ENCODE measurements around the gene PRKCB.

PRKCB gene

GRCh38 chr16:23896832-23897821, 61.3 kb downstream of the PRKCB start:
- Histone ChIP-seq H3K27me3 (ENCODE audit: insufficient read depth, low read depth) (no peaks in the 10 kb centered on the region), H3K36me3 (ENCODE audit: insufficient read depth) (no peaks in the 10 kb centered on the region), H2AFZ (ENCODE audit: low read depth) (no peak overlapping the region), H3K79me2 (ENCODE audit: insufficient read depth, low read depth) (no peaks in the 10 kb centered on the region), H3K9ac (no peak overlapping the region), H3K4me1 (ENCODE audit: low read depth, poor library complexity, severe bottlenecking) (no peaks in the 10 kb centered on the region), H3K27ac (no peak overlapping the region), H4K20me1 (ENCODE audit: insufficient read depth) (no peaks in the 10 kb centered on the region), H3K4me2 (no peak overlapping the region), H3K4me3 (IDR thresholded peaks at IDR 0.05; ENCODE audit: insufficient read depth, low read depth, low read length) (no peak overlapping the region)
- no peak for TF ChIP-seq CTCF (conservative IDR thresholded peaks at IDR 0.05; ENCODE audit: low read depth, low read length)

- H3K36me3 ChIP-seq (ENCODE audit: insufficient read depth) = no peaks in the 10 kb centered on the region
- no peak overlapping the region for H2AFZ ChIP-seq (ENCODE audit: low read depth)
- no peak overlapping the region for H3K4me3 ChIP-seq (IDR thresholded peaks at IDR 0.05; ENCODE audit: insufficient read depth, low read depth, low read length)
- no peak overlapping the region for H3K4me2 ChIP-seq
- no peaks in the 10 kb centered on the region for H3K4me1 ChIP-seq (ENCODE audit: low read depth, poor library complexity, severe bottlenecking)
- H3K9ac ChIP-seq = no peak overlapping the region
- H3K79me2 ChIP-seq (ENCODE audit: insufficient read depth, low read depth) = no peaks in the 10 kb centered on the region
- H3K27ac ChIP-seq = no peak overlapping the region
- TF ChIP-seq CTCF (conservative IDR thresholded peaks at IDR 0.05; ENCODE audit: low read depth, low read length) = no peak
- no peaks in the 10 kb centered on the region for H4K20me1 ChIP-seq (ENCODE audit: insufficient read depth)
- no peaks in the 10 kb centered on the region for H3K27me3 ChIP-seq (ENCODE audit: insufficient read depth, low read depth)
Measured at GRCh38 chr16:23898682-23899430, 63.1 kb downstream of the PRKCB start.

- Histone ChIP-seq H3K4me3 (IDR thresholded peaks at IDR 0.05; ENCODE audit: insufficient read depth, low read depth, low read length) (no peak overlapping the region), H2AFZ (ENCODE audit: low read depth) (no peak overlapping the region), H3K27me3 (ENCODE audit: insufficient read depth, low read depth) (no peaks in the 10 kb centered on the region), H3K9ac (no peak overlapping the region), H3K79me2 (ENCODE audit: insufficient read depth, low read depth) (no peaks in the 10 kb centered on the region), H4K20me1 (ENCODE audit: insufficient read depth) (no peaks in the 10 kb centered on the region), H3K4me1 (ENCODE audit: low read depth, poor library complexity, severe bottlenecking) (no peaks in the 10 kb centered on the region), H3K27ac (no peak overlapping the region), H3K36me3 (ENCODE audit: insufficient read depth) (no peaks in the 10 kb centered on the region), H3K4me2 (no peak overlapping the region)
- TF ChIP-seq CTCF (conservative IDR thresholded peaks at IDR 0.05; ENCODE audit: low read depth, low read length) = no peak
Measured at GRCh38 chr16:23899869-23900268, 64.1 kb downstream of the PRKCB start.

GRCh38 chr16:23900480-23901177, 64.8 kb downstream of the PRKCB start:
- Histone ChIP-seq H3K4me2 (no peak overlapping the region), H4K20me1 (ENCODE audit: insufficient read depth) (no peaks in the 10 kb centered on the region), H3K79me2 (ENCODE audit: insufficient read depth, low read depth) (no peaks in the 10 kb centered on the region), H3K4me3 (IDR thresholded peaks at IDR 0.05; ENCODE audit: insufficient read depth, low read depth, low read length) (no peak overlapping the region), H3K36me3 (ENCODE audit: insufficient read depth) (no peaks in the 10 kb centered on the region), H3K27me3 (ENCODE audit: insufficient read depth, low read depth) (no peaks in the 10 kb centered on the region), H3K27ac (no peak overlapping the region), H3K9ac (no peak overlapping the region), H2AFZ (ENCODE audit: low read depth) (no peak overlapping the region), H3K4me1 (ENCODE audit: low read depth, poor library complexity, severe bottlenecking) (no peaks in the 10 kb centered on the region)
- no peak for TF ChIP-seq CTCF (conservative IDR thresholded peaks at IDR 0.05; ENCODE audit: low read depth, low read length)
